HepG2 (cell line): ENCODE data around the gene CCDC116. TPM values are rescaled to one million over a fixed set of nuclear protein-coding genes. Genes with fewer than 3 reads are reported as not detected.

Experiments used
- AGO2 ChIP-seq: fragments of 200-400 bp; formaldehyde crosslinking; optimal IDR thresholded peaks from 2 replicates; pipeline ENCODE3; 2017; ENCODE audit warnings: mild to moderate bottlenecking, low read depth, low read length, moderate library complexity
- ARNT2 ChIP-seq: sonication (generic); formaldehyde crosslinking; IDR thresholded peaks from 2 replicates; pipeline ENCODE4 v1.8.0; 2022; ENCODE audit warnings: mild to moderate bottlenecking, low read depth, missing genetic modification reagents, moderate library complexity
- BHLHE40 ChIP-seq: IDR thresholded peaks from 2 replicates; pipeline ENCODE4 v1.6.1; 2011; ENCODE audit warnings: low read length, improper control_type of control experiment
- FOSL2 ChIP-seq: sonication (generic); formaldehyde crosslinking; IDR thresholded peaks from 2 replicates; pipeline ENCODE4 v1.4.0; 2020; ENCODE audit warnings: missing genetic modification reagents
- FOXA1 ChIP-seq, 2 experiments: fragments of 450-650 bp in 1 of 2; sonication (generic) in 1 of 2; formaldehyde crosslinking in 1 of 2; IDR thresholded peaks; 2 replicates each; pipeline versions ENCODE4 v1.4.0 to v1.6.1; 2016 to 2020; ENCODE audit warnings: missing genetic modification reagents in 1 of 2
- HES4 ChIP-seq: sonication (generic); formaldehyde crosslinking; IDR thresholded peaks from 2 replicates; pipeline ENCODE4 v1.9.0; 2021; ENCODE audit warnings: mild to moderate bottlenecking, missing genetic modification reagents, borderline replicate concordance
- HNRNPUL1 ChIP-seq: fragments of 200-400 bp; formaldehyde crosslinking; IDR thresholded peaks from 2 replicates; pipeline ENCODE4 v1.6.1; 2017; ENCODE audit warnings: low read depth, mild to moderate bottlenecking, low read length, moderate library complexity
- HOXA5 ChIP-seq: sonication (generic); formaldehyde crosslinking; IDR thresholded peaks from 2 replicates; pipeline ENCODE4 v1.4.0; 2020; ENCODE audit warnings: missing genetic modification reagents
- MAZ ChIP-seq, 2 experiments: sonication (generic) in 1 of 2; formaldehyde crosslinking in 1 of 2; IDR thresholded peaks; 2 replicates each; pipeline versions ENCODE4 v1.5.0 to v1.6.1; 2012 to 2020; ENCODE audit warnings: low read depth in 2 of 2, mild to moderate bottlenecking in 2 of 2, borderline replicate concordance in 1 of 2, improper control_type of control experiment in 1 of 2, low read length in 1 of 2, missing genetic modification reagents in 1 of 2, moderate library complexity in 1 of 2
- NFYC ChIP-seq: IDR thresholded peaks from 2 replicates; pipeline ENCODE4 v1.6.1; 2016; ENCODE audit warnings: missing genetic modification reagents, missing compliant biosample characterization
- PAX8 ChIP-seq: sonication (generic); formaldehyde crosslinking; IDR thresholded peaks from 2 replicates; pipeline ENCODE4 v1.8.0; 2022; ENCODE audit warnings: mild to moderate bottlenecking, missing genetic modification reagents, borderline replicate concordance
- RBFOX2 ChIP-seq: fragments of 200-400 bp; formaldehyde crosslinking; IDR thresholded peaks from 2 replicates; pipeline ENCODE4 v1.6.1; 2017; ENCODE audit warnings: low read depth, mild to moderate bottlenecking, low read length
- TMF1 ChIP-seq: sonication (generic); formaldehyde crosslinking; IDR thresholded peaks from 2 replicates; pipeline ENCODE4 v1.8.1; 2022; ENCODE audit warnings: low read depth, missing genetic modification reagents
- ZKSCAN1 ChIP-seq: fragments of 150-350 bp; IDR thresholded peaks from 2 replicates; pipeline ENCODE4 v1.6.1; 2014; ENCODE audit warnings: low read length
- ZNF562 ChIP-seq: sonication (generic); formaldehyde crosslinking; IDR thresholded peaks from 2 replicates; pipeline ENCODE4 v1.8.0; 2022; ENCODE audit warnings: missing genetic modification reagents, borderline replicate concordance
- ZNF598 ChIP-seq: sonication (generic); formaldehyde crosslinking; IDR thresholded peaks from 2 replicates; pipeline ENCODE4 v1.5.1; 2020; ENCODE audit warnings: mild to moderate bottlenecking, missing genetic modification reagents, borderline replicate concordance
- polyA plus RNA-seq, 8 experiments: library from polyadenylated mRNA; depleted of rRNA in 3 of 8; stranded (reverse) in 7 of 8; unstranded in 1 of 8; fragments of >200 nt; fragmentation: Illumina TruSeq in 4 of 8; extraction: Trizol in 4 of 8; gene quantifications; 2 replicates each; pipeline versions ENCODE4 v1.2.1 to v1.2.3, GENCODE V29; 2011 to 2016; ENCODE audit warnings: low read depth in 4 of 8, missing spikeins in 1 of 8, mixed read lengths in 1 of 8; ENCODE audit not compliant: insufficient read depth in 1 of 8
- total RNA-seq, 5 experiments: library from RNA; depleted of rRNA; stranded (reverse); fragments of >200 nt; fragmentation: Illumina TruSeq; extraction: Trizol; gene quantifications; 2 replicates each; pipeline ENCODE4 v1.2.3, GENCODE V29; 2016; ENCODE audit warnings: low read depth in 1 of 5
- TF ChIP-seq, protein P1 (sequence below): fragments of 450-650 bp; IDR thresholded peaks from 2 replicates; pipeline ENCODE4 v1.6.1; 2017
- TF ChIP-seq, protein P2 (sequence below): IDR thresholded peaks from 2 replicates; pipeline ENCODE4 v1.6.1; 2012; ENCODE audit warnings: low read length, improper control_type of control experiment
- TF ChIP-seq, protein P3 (sequence below): sonication (generic); formaldehyde crosslinking; IDR thresholded peaks from 2 replicates; pipeline ENCODE4 v1.9.0; 2021; ENCODE audit warnings: missing genetic modification reagents, borderline replicate concordance
- TF ChIP-seq, protein P4 (sequence below): IDR thresholded peaks from 2 replicates; pipeline ENCODE4 v1.6.1; 2016; ENCODE audit warnings: missing biosample characterization, missing genetic modification reagents, low read depth

The CCDC116 gene
- total and polyA plus RNA-seq, 2 of the 13 experiments (the other 11 are each of a cell fraction or from before 2014, with no cell fraction given) = 0.15 to 0.33 TPM

DNA sequence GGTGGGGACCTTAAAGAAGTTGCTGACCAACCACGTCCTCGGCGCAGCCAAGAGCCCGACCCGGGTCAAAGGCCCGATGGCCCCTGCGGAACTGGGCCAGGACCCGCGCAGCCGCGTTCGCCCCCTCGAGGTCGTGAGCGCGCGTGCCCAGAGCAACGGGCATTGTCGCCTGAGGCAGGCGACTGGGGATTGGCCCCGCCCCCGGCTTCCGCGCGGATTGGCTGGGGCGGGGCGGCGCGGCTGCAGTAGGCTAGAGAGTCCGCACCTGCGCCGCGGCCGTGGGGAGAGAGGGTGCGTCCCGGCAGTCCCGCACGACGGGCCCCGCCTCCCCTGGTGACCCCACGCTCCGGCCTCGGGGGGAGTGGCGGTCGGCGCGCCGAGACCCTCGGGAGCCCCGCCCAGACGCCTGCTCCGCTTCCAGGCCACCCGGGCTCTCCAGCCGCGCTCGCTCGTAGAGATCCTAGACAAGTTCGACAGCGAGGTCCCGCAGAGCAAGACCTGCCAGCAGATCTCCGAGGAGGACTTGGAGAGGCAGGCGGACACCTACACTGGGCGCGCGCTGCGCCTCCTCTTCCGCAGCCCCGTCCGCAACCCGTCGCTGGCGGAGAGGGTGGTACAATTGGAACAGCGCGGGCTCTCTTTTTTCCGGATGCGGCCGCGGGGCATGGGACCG, 24.9 kb downstream of the CCDC116 start (continued):
- TF ChIP-seq HNRNPUL1 (peak; percentile 53; the same call in 1 of the 2 replicates), ZNF562 (no peak), MAZ (IDR thresholded peaks at IDR 0.05; ENCODE audit: borderline replicate concordance, low read depth, low read length) (no peak), MAZ (CRISPR knock-in tag; IDR thresholded peaks at IDR 0.05; ENCODE audit: low read depth) (peak; percentile 58), NFYC (CRISPR knock-in tag) (peak; percentile 62), HES4 (CRISPR knock-in tag) (peak; percentile 63; the same call in 1 of the 2 replicates), ZKSCAN1 (no peak), ZNF598 (no peak), PAX8 (CRISPR knock-in tag) (no peak), HOXA5 (CRISPR knock-in tag) (peak; percentile 55; the same call in 1 of the 2 replicates), TMF1 (peak; percentile 53; the same call in 1 of the 2 replicates), FOSL2 (CRISPR knock-in tag) (no peak), RBFOX2 (peak; percentile 89), FOXA1 (IDR thresholded peaks at IDR 0.05) (no peak), FOXA1 (CRISPR knock-in tag; IDR thresholded peaks at IDR 0.05) (0 out of 2 replicates have a peak, but pooled peaks have one; percentile 4), BHLHE40 (peak; percentile 52; the same call in 1 of the 2 replicates), AGO2 (peak; percentile 98), ARNT2 (CRISPR knock-in tag) (peak; percentile 55; the same call in 1 of the 2 replicates)
- TF ChIP-seq, protein P1, sequence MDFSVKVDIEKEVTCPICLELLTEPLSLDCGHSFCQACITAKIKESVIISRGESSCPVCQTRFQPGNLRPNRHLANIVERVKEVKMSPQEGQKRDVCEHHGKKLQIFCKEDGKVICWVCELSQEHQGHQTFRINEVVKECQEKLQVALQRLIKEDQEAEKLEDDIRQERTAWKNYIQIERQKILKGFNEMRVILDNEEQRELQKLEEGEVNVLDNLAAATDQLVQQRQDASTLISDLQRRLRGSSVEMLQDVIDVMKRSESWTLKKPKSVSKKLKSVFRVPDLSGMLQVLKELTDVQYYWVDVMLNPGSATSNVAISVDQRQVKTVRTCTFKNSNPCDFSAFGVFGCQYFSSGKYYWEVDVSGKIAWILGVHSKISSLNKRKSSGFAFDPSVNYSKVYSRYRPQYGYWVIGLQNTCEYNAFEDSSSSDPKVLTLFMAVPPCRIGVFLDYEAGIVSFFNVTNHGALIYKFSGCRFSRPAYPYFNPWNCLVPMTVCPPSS = no peak
- TF ChIP-seq, protein P2, sequence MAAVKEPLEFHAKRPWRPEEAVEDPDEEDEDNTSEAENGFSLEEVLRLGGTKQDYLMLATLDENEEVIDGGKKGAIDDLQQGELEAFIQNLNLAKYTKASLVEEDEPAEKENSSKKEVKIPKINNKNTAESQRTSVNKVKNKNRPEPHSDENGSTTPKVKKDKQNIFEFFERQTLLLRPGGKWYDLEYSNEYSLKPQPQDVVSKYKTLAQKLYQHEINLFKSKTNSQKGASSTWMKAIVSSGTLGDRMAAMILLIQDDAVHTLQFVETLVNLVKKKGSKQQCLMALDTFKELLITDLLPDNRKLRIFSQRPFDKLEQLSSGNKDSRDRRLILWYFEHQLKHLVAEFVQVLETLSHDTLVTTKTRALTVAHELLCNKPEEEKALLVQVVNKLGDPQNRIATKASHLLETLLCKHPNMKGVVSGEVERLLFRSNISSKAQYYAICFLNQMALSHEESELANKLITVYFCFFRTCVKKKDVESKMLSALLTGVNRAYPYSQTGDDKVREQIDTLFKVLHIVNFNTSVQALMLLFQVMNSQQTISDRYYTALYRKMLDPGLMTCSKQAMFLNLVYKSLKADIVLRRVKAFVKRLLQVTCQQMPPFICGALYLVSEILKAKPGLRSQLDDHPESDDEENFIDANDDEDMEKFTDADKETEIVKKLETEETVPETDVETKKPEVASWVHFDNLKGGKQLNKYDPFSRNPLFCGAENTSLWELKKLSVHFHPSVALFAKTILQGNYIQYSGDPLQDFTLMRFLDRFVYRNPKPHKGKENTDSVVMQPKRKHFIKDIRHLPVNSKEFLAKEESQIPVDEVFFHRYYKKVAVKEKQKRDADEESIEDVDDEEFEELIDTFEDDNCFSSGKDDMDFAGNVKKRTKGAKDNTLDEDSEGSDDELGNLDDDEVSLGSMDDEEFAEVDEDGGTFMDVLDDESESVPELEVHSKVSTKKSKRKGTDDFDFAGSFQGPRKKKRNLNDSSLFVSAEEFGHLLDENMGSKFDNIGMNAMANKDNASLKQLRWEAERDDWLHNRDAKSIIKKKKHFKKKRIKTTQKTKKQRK = no peak
- TF ChIP-seq, protein P3, sequence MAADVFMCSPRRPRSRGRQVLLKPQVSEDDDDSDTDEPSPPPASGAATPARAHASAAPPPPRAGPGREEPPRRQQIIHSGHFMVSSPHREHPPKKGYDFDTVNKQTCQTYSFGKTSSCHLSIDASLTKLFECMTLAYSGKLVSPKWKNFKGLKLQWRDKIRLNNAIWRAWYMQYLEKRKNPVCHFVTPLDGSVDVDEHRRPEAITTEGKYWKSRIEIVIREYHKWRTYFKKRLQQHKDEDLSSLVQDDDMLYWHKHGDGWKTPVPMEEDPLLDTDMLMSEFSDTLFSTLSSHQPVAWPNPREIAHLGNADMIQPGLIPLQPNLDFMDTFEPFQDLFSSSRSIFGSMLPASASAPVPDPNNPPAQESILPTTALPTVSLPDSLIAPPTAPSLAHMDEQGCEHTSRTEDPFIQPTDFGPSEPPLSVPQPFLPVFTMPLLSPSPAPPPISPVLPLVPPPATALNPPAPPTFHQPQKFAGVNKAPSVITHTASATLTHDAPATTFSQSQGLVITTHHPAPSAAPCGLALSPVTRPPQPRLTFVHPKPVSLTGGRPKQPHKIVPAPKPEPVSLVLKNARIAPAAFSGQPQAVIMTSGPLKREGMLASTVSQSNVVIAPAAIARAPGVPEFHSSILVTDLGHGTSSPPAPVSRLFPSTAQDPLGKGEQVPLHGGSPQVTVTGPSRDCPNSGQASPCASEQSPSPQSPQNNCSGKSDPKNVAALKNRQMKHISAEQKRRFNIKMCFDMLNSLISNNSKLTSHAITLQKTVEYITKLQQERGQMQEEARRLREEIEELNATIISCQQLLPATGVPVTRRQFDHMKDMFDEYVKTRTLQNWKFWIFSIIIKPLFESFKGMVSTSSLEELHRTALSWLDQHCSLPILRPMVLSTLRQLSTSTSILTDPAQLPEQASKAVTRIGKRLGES (CRISPR knock-in tag) = no peak
- TF ChIP-seq, protein P4, sequence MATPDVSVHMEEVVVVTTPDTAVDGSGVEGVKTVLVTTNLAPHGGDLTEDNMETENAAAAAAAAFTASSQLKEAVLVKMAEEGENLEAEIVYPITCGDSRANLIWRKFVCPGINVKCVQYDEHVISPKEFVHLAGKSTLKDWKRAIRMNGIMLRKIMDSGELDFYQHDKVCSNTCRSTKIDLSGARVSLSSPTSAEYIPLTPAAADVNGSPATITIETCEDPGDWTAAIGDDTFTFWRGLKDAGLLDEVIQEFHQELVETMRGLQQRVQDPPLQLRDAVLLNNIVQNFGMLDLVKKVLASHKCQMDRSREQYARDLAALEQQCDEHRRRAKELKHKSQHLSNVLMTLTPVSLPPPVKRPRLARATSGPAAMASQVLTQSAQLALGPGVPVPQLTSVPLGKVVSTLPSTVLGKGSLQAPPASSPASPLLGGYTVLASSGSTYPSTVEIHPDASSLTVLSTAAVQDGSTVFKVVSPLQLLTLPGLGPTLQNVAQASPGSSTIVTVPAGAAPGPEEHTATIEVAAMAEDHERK (CRISPR knock-in tag) = peak; percentile 61; the same call in 1 of the 2 replicates
